Chondrocyte (in vitro differentiated cells): ENCODE data around the gene BCCIP. TPM values are rescaled to one million over a fixed set of nuclear protein-coding genes. Genes with fewer than 3 reads are reported as not detected.

Experiments used
- DNase-seq: peaks from one replicate; pipeline ENCODE4 v3.0.0; 2021; ENCODE audit warnings: mixed read lengths, low spot score
- H3K27ac Mint-ChIP-seq: one replicate; pipeline ENCODE4 v1.8.0; 2021; ENCODE audit warnings: mild to moderate bottlenecking, moderate library complexity, mixed read lengths; ENCODE audit not compliant: unreplicated experiment
- H3K27me3 Mint-ChIP-seq: 2 replicates; pipeline ENCODE4 v1.8.0; 2021; ENCODE audit warnings: low read depth, mixed read lengths
- H3K36me3 Mint-ChIP-seq: 2 replicates; pipeline ENCODE4 v1.8.0; 2021; ENCODE audit warnings: low read depth, mixed read lengths
- H3K4me1 Mint-ChIP-seq: 2 replicates; pipeline ENCODE4 v1.8.0; 2021; ENCODE audit warnings: low read depth, mild to moderate bottlenecking, mixed read lengths
- H3K4me3 Mint-ChIP-seq: one replicate; pipeline ENCODE4 v1.8.0; 2021; ENCODE audit warnings: mild to moderate bottlenecking, moderate library complexity, mixed read lengths; ENCODE audit not compliant: unreplicated experiment
- H3K9me3 Mint-ChIP-seq: 2 replicates; pipeline ENCODE4 v1.8.0; 2021; ENCODE audit warnings: low read depth, mixed read lengths
- CTCF ChIP-seq: fragments of 200-600 bp; sonication (generic); IDR thresholded peaks from 2 replicates; pipeline ENCODE4 v1.5.0; 2021; ENCODE audit warnings: antibody characterized with exemption, mild to moderate bottlenecking, moderate library complexity
- total RNA-seq: library from RNA; stranded (reverse); gene quantifications from 3 replicates; pipeline ENCODE4 v1.2.1, GENCODE V29; 2021

BCCIP gene
- total RNA-seq, 1 donor from 2014 or later = 25.9 TPM

- peaks cover 8% of the 10 kb centered on the region for H3K36me3 Mint-ChIP-seq
- H3K4me3 Mint-ChIP-seq = no peak overlapping the region
- DNase-seq = no peak
- H3K27ac Mint-ChIP-seq = no peak overlapping the region
- no peak for TF ChIP-seq CTCF
- no peaks in the 10 kb centered on the region for H3K9me3 Mint-ChIP-seq
- H3K4me1 Mint-ChIP-seq = peaks cover 8% of the 10 kb centered on the region
- H3K27me3 Mint-ChIP-seq = no peaks in the 10 kb centered on the region
These were observed 21.4 kb downstream of the BCCIP start for GRCh38 chr10:125844751-125845221.

GRCh38 chr10:125845617-125846016, 22.3 kb downstream of the BCCIP start:
- DNase-seq = no peak
- H3K27me3 Mint-ChIP-seq = no peaks in the 10 kb centered on the region
- no peak for TF ChIP-seq CTCF
- H3K9me3 Mint-ChIP-seq = no peaks in the 10 kb centered on the region
- H3K4me1 Mint-ChIP-seq = peaks cover 8% of the 10 kb centered on the region
- H3K27ac Mint-ChIP-seq = no peak overlapping the region
- H3K4me3 Mint-ChIP-seq = no peak overlapping the region
- peaks cover 6% of the 10 kb centered on the region for H3K36me3 Mint-ChIP-seq

- Mint-ChIP-seq H3K4me3 (no peak overlapping the region), H3K9me3 (no peaks in the 10 kb centered on the region), H3K27me3 (no peaks in the 10 kb centered on the region), H3K27ac (no peak overlapping the region), H3K36me3 (peaks cover 14% of the 10 kb centered on the region), H3K4me1 (no peaks in the 10 kb centered on the region)
- no peak for DNase-seq
- TF ChIP-seq CTCF = no peak
These were observed 23.5 kb downstream of the BCCIP start for GRCh38 chr10:125846894-125847293.

- Mint-ChIP-seq H3K36me3 (peaks cover 21% of the 10 kb centered on the region), H3K4me1 (no peaks in the 10 kb centered on the region), H3K9me3 (no peaks in the 10 kb centered on the region), H3K27me3 (no peaks in the 10 kb centered on the region), H3K4me3 (no peak overlapping the region), H3K27ac (no peak overlapping the region)
- TF ChIP-seq CTCF = no peak
- no peak for DNase-seq
These were observed 25.0 kb downstream of the BCCIP start for GRCh38 chr10:125848371-125848770.

GRCh38 chr10:125848857-125849256, 25.5 kb downstream of the BCCIP start:
- DNase-seq = no peak
- TF ChIP-seq CTCF = no peak
- H3K9me3 Mint-ChIP-seq = no peaks in the 10 kb centered on the region
- no peak overlapping the region for H3K4me3 Mint-ChIP-seq
- no peaks in the 10 kb centered on the region for H3K4me1 Mint-ChIP-seq
- H3K27ac Mint-ChIP-seq = no peak overlapping the region
- peaks cover 24% of the 10 kb centered on the region for H3K36me3 Mint-ChIP-seq
- no peaks in the 10 kb centered on the region for H3K27me3 Mint-ChIP-seq
